GM23338 (cell line): ENCODE results near the gene EPHB1.

Experiments used
- CREB1 ChIP-seq: fragments of 250-450 bp; sonication (Bioruptor Pico); IDR thresholded peaks from 2 replicates; pipeline ENCODE4 v1.5.0; 2020; ENCODE audit warnings: low read depth, mild to moderate bottlenecking, moderate library complexity
- EZH2 ChIP-seq: fragments of 200-600 bp; sonication (generic); IDR thresholded peaks from one replicate; pipeline ENCODE4 v1.8.0; 2017; ENCODE audit warnings: antibody characterized with exemption, mild to moderate bottlenecking, low read depth; ENCODE audit not compliant: unreplicated experiment
- EZH2phosphoT487 ChIP-seq: fragments of 200-600 bp; sonication (generic); IDR thresholded peaks from one replicate; pipeline ENCODE4 v1.8.1; 2018; ENCODE audit warnings: antibody characterized with exemption; ENCODE audit not compliant: unreplicated experiment
- NANOG ChIP-seq: IDR thresholded peaks from 2 replicates; pipeline ENCODE4 v1.6.1; 2016; ENCODE audit warnings: antibody characterized with exemption, borderline replicate concordance
- POLR2AphosphoS5 ChIP-seq: IDR thresholded peaks from 2 replicates; pipeline ENCODE4 v1.6.1; 2016; ENCODE audit warnings: antibody characterized with exemption, low read depth
- ZNF331 ChIP-seq: fragments of 250-450 bp; sonication (Bioruptor Pico); IDR thresholded peaks from 2 replicates; pipeline ENCODE4 v1.5.0; 2020; ENCODE audit warnings: low read depth, mild to moderate bottlenecking, moderate library complexity
- TF ChIP-seq, protein P1 (sequence below), 2 experiments: fragments of 200-600 bp in 1 of 2; sonication (generic) in 1 of 2; conservative IDR thresholded peaks; 2 replicates each; pipeline versions ENCODE4 v1.5.1 to v1.6.1; 2016 to 2017; ENCODE audit warnings: antibody characterized with exemption in 2 of 2, low read depth in 2 of 2, mild to moderate bottlenecking in 2 of 2, moderate library complexity in 1 of 2
- TF ChIP-seq, protein P2 (sequence below): IDR thresholded peaks from 2 replicates; pipeline ENCODE4 v1.6.1; 2016; ENCODE audit warnings: antibody characterized with exemption
- TF ChIP-seq, protein P3 (sequence below): IDR thresholded peaks from one replicate; pipeline ENCODE4 v1.6.1; 2018; ENCODE audit warnings: antibody characterized with exemption; ENCODE audit not compliant: unreplicated experiment

DNA sequence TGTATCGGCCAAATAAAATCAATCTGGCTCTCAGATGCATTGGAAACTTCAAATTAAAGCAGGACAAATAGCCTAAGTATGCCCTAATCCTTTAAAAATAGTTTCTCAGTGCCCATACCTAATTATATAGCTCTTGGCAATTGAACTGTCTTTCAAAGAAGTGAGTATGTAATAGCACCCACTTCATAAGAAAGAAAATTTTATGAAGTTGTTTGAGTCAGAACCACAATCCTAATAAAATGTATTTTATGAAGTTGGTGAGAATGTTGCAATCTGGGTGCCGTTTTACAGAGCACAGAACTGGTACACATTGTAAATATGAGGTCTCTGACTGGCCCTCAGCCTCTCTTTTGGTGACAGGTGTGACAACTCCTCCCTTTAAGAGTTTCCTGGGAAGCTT lies 45.4 kb downstream of the EPHB1 start:
- TF ChIP-seq, protein P1, sequence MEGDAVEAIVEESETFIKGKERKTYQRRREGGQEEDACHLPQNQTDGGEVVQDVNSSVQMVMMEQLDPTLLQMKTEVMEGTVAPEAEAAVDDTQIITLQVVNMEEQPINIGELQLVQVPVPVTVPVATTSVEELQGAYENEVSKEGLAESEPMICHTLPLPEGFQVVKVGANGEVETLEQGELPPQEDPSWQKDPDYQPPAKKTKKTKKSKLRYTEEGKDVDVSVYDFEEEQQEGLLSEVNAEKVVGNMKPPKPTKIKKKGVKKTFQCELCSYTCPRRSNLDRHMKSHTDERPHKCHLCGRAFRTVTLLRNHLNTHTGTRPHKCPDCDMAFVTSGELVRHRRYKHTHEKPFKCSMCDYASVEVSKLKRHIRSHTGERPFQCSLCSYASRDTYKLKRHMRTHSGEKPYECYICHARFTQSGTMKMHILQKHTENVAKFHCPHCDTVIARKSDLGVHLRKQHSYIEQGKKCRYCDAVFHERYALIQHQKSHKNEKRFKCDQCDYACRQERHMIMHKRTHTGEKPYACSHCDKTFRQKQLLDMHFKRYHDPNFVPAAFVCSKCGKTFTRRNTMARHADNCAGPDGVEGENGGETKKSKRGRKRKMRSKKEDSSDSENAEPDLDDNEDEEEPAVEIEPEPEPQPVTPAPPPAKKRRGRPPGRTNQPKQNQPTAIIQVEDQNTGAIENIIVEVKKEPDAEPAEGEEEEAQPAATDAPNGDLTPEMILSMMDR (conservative IDR thresholded peaks at IDR 0.05; ENCODE audit: low read depth in 2 of 2): no peak
- TF ChIP-seq, protein P2, sequence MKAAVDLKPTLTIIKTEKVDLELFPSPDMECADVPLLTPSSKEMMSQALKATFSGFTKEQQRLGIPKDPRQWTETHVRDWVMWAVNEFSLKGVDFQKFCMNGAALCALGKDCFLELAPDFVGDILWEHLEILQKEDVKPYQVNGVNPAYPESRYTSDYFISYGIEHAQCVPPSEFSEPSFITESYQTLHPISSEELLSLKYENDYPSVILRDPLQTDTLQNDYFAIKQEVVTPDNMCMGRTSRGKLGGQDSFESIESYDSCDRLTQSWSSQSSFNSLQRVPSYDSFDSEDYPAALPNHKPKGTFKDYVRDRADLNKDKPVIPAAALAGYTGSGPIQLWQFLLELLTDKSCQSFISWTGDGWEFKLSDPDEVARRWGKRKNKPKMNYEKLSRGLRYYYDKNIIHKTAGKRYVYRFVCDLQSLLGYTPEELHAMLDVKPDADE: no peak
- TF ChIP-seq POLR2AphosphoS5 (no peak), CREB1 (CRISPR knock-in tag) (no peak), EZH2phosphoT487 (no peak), EZH2 (no peak), NANOG (no peak), ZNF331 (CRISPR knock-in tag) (no peak)
- TF ChIP-seq, protein P3, sequence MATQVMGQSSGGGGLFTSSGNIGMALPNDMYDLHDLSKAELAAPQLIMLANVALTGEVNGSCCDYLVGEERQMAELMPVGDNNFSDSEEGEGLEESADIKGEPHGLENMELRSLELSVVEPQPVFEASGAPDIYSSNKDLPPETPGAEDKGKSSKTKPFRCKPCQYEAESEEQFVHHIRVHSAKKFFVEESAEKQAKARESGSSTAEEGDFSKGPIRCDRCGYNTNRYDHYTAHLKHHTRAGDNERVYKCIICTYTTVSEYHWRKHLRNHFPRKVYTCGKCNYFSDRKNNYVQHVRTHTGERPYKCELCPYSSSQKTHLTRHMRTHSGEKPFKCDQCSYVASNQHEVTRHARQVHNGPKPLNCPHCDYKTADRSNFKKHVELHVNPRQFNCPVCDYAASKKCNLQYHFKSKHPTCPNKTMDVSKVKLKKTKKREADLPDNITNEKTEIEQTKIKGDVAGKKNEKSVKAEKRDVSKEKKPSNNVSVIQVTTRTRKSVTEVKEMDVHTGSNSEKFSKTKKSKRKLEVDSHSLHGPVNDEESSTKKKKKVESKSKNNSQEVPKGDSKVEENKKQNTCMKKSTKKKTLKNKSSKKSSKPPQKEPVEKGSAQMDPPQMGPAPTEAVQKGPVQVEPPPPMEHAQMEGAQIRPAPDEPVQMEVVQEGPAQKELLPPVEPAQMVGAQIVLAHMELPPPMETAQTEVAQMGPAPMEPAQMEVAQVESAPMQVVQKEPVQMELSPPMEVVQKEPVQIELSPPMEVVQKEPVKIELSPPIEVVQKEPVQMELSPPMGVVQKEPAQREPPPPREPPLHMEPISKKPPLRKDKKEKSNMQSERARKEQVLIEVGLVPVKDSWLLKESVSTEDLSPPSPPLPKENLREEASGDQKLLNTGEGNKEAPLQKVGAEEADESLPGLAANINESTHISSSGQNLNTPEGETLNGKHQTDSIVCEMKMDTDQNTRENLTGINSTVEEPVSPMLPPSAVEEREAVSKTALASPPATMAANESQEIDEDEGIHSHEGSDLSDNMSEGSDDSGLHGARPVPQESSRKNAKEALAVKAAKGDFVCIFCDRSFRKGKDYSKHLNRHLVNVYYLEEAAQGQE: no peak
